HEK293 (cell line): ENCODE data around the gene PLA2G4A.

ENCODE experiments used
- SETDB1 ChIP-seq: IDR thresholded peaks from one replicate; pipeline ENCODE4 v1.6.1; 2017; ENCODE audit warnings: mild to moderate bottlenecking, low read length, moderate library complexity, mixed read lengths; ENCODE audit not compliant: insufficient read length
- SP2 ChIP-seq: fragments of 450-650 bp; formaldehyde crosslinking; IDR thresholded peaks from 2 replicates; pipeline ENCODE4 v1.5.1; 2016; ENCODE audit warnings: missing biosample characterization, missing genetic modification characterization
- ZNF121 ChIP-seq: fragments of 450-650 bp; formaldehyde crosslinking; IDR thresholded peaks from 2 replicates; pipeline ENCODE4 v1.5.1; 2016; ENCODE audit warnings: missing biosample characterization, missing genetic modification characterization
- ZNF174 ChIP-seq: fragments of 450-650 bp; formaldehyde crosslinking; IDR thresholded peaks from 2 replicates; pipeline ENCODE4 v1.5.0; 2017; ENCODE audit warnings: missing biosample characterization, mild to moderate bottlenecking, missing genetic modification characterization
- ZNF175 ChIP-seq: fragments of 450-650 bp; formaldehyde crosslinking; IDR thresholded peaks from 2 replicates; pipeline ENCODE4 v1.5.1; 2016; ENCODE audit warnings: missing biosample characterization, missing genetic modification characterization
- ZNF214 ChIP-seq: fragments of 450-650 bp; formaldehyde crosslinking; IDR thresholded peaks from 2 replicates; pipeline ENCODE4 v1.5.1; 2017; ENCODE audit warnings: missing biosample characterization, mild to moderate bottlenecking, missing genetic modification characterization, borderline replicate concordance
- ZSCAN30 ChIP-seq: fragments of 450-650 bp; IDR thresholded peaks from 2 replicates; pipeline ENCODE4 v1.5.1; 2018; ENCODE audit warnings: missing biosample characterization, mild to moderate bottlenecking, missing genetic modification characterization, moderate library complexity
- TF ChIP-seq, protein P1 (sequence below): fragments of 450-650 bp; formaldehyde crosslinking; IDR thresholded peaks from 2 replicates; pipeline ENCODE4 v1.5.1; 2016; ENCODE audit warnings: missing biosample characterization, missing genetic modification characterization
- TF ChIP-seq, protein P2 (sequence below): fragments of 450-650 bp; formaldehyde crosslinking; IDR thresholded peaks from 2 replicates; pipeline ENCODE4 v1.5.1; 2016; ENCODE audit warnings: missing biosample characterization, missing genetic modification characterization

DNA sequence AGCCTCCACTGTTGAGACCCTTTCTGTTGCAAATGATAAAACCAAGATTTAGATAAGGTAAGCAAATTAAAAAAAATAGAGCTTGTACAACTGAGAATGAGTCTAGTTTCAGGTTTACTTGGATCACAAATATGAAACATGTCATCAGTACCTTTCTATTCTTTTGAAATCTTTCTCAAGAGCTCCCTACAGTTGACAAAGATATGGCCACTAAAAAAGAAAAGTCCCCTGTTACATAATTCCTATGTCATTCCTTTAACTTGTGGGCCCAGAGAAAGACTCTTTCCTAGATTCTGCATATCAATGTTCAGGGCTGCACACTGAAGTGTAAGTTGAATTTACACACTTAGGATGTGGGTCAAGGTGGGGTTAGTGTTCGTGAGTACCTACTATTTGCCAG lies 168.1 kb downstream of the PLA2G4A start:
- TF ChIP-seq, protein P1, sequence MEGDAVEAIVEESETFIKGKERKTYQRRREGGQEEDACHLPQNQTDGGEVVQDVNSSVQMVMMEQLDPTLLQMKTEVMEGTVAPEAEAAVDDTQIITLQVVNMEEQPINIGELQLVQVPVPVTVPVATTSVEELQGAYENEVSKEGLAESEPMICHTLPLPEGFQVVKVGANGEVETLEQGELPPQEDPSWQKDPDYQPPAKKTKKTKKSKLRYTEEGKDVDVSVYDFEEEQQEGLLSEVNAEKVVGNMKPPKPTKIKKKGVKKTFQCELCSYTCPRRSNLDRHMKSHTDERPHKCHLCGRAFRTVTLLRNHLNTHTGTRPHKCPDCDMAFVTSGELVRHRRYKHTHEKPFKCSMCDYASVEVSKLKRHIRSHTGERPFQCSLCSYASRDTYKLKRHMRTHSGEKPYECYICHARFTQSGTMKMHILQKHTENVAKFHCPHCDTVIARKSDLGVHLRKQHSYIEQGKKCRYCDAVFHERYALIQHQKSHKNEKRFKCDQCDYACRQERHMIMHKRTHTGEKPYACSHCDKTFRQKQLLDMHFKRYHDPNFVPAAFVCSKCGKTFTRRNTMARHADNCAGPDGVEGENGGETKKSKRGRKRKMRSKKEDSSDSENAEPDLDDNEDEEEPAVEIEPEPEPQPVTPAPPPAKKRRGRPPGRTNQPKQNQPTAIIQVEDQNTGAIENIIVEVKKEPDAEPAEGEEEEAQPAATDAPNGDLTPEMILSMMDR (tag by site-specific recombination) = no peak
- TF ChIP-seq SETDB1 (no peak), ZNF121 (tag by site-specific recombination) (no peak), ZNF175 (no peak), ZNF174 (tag by site-specific recombination) (no peak), ZSCAN30 (tag by site-specific recombination) (no peak), SP2 (tag by site-specific recombination) (no peak), ZNF214 (tag by site-specific recombination) (no peak)
- TF ChIP-seq, protein P2, sequence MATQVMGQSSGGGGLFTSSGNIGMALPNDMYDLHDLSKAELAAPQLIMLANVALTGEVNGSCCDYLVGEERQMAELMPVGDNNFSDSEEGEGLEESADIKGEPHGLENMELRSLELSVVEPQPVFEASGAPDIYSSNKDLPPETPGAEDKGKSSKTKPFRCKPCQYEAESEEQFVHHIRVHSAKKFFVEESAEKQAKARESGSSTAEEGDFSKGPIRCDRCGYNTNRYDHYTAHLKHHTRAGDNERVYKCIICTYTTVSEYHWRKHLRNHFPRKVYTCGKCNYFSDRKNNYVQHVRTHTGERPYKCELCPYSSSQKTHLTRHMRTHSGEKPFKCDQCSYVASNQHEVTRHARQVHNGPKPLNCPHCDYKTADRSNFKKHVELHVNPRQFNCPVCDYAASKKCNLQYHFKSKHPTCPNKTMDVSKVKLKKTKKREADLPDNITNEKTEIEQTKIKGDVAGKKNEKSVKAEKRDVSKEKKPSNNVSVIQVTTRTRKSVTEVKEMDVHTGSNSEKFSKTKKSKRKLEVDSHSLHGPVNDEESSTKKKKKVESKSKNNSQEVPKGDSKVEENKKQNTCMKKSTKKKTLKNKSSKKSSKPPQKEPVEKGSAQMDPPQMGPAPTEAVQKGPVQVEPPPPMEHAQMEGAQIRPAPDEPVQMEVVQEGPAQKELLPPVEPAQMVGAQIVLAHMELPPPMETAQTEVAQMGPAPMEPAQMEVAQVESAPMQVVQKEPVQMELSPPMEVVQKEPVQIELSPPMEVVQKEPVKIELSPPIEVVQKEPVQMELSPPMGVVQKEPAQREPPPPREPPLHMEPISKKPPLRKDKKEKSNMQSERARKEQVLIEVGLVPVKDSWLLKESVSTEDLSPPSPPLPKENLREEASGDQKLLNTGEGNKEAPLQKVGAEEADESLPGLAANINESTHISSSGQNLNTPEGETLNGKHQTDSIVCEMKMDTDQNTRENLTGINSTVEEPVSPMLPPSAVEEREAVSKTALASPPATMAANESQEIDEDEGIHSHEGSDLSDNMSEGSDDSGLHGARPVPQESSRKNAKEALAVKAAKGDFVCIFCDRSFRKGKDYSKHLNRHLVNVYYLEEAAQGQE (tag by site-specific recombination) = no peak
